ENCODE data around the gene WBP1. TPM values are rescaled to one million over a fixed set of nuclear protein-coding genes. Genes with fewer than 3 reads are reported as not detected.

Gene WBP1
- total and polyA plus RNA-seq, 4 donors = 39.5 to 65.0 (median 56.3) TPM

- DNase-seq (no peak), ATAC-seq (ENCODE audit: insufficient read depth, low FRiP score) (no peak)
- H3K27me3 ChIP-seq (ENCODE audit: control insufficient read depth in 3 of 3, insufficient read depth in 3 of 3, low read length in 2 of 3) = no peaks in the 10 kb centered on the region
- no peaks in the 10 kb centered on the region for H3K9me3 ChIP-seq (ENCODE audit: control insufficient read depth in 4 of 4, insufficient read depth in 3 of 4, low read length in 3 of 4)
- peaks cover 9 to 37% (median 15%) of the 10 kb centered on the region in 4 donors for H3K36me3 ChIP-seq (ENCODE audit: control insufficient read depth in 4 of 4, insufficient read depth in 4 of 4, low read length in 4 of 4)
- WGBS, 2 donors = 95 to 96% methylated on average over 2 of the region's 2 CpGs
- H3K4me3 ChIP-seq = no peak overlapping the region
- H3K4me1 ChIP-seq (ENCODE audit: control insufficient read depth in 5 of 5, insufficient read depth in 5 of 5, low read length in 5 of 5) = peaks cover 3 to 13% (median 6%) of the 10 kb centered on the region in 5 donors
- H3K9ac ChIP-seq (ENCODE audit: insufficient read depth in 1 of 2, low read length in 2 of 2) = no peak overlapping the region
- H3K27ac ChIP-seq (ENCODE audit: low read depth in 1 of 2, low read length in 1 of 2) = no peak overlapping the region
- TF ChIP-seq, protein P1, sequence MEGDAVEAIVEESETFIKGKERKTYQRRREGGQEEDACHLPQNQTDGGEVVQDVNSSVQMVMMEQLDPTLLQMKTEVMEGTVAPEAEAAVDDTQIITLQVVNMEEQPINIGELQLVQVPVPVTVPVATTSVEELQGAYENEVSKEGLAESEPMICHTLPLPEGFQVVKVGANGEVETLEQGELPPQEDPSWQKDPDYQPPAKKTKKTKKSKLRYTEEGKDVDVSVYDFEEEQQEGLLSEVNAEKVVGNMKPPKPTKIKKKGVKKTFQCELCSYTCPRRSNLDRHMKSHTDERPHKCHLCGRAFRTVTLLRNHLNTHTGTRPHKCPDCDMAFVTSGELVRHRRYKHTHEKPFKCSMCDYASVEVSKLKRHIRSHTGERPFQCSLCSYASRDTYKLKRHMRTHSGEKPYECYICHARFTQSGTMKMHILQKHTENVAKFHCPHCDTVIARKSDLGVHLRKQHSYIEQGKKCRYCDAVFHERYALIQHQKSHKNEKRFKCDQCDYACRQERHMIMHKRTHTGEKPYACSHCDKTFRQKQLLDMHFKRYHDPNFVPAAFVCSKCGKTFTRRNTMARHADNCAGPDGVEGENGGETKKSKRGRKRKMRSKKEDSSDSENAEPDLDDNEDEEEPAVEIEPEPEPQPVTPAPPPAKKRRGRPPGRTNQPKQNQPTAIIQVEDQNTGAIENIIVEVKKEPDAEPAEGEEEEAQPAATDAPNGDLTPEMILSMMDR (IDR thresholded peaks at IDR 0.05; ENCODE audit: control extremely low read depth, extremely low read depth) = no peak
Measured at GRCh38 chr2:74486141-74486540, 27.9 kb downstream of the WBP1 start.

GRCh38 chr2:74488643-74489481 lies 30.6 kb downstream of the WBP1 start:
- DNase-seq (no peak), ATAC-seq (ENCODE audit: insufficient read depth, low FRiP score) (no peak)
- Histone ChIP-seq H3K4me3 (no peak overlapping the region), H3K36me3 (ENCODE audit: control insufficient read depth in 4 of 4, insufficient read depth in 4 of 4, low read length in 4 of 4) (peaks cover 19 to 44% (median 41%) of the 10 kb centered on the region in 4 donors), H3K9me3 (ENCODE audit: control insufficient read depth in 4 of 4, insufficient read depth in 3 of 4, low read length in 3 of 4) (no peaks in the 10 kb centered on the region), H3K9ac (ENCODE audit: insufficient read depth in 1 of 2, low read length in 2 of 2) (no peak overlapping the region), H3K27me3 (ENCODE audit: control insufficient read depth in 3 of 3, insufficient read depth in 3 of 3, low read length in 2 of 3) (no peaks in the 10 kb centered on the region), H3K27ac (ENCODE audit: low read depth in 1 of 2, low read length in 1 of 2) (no peak overlapping the region), H3K4me1 (ENCODE audit: control insufficient read depth in 5 of 5, insufficient read depth in 5 of 5, low read length in 5 of 5) (no peaks in the 10 kb centered on the region)
- 96 to 97% methylated on average over 9 of the region's 9 CpGs for WGBS, 2 donors
- TF ChIP-seq, protein P1 (IDR thresholded peaks at IDR 0.05; ENCODE audit: control extremely low read depth, extremely low read depth) = no peak

- no peak for DNase-seq
- H3K27me3 ChIP-seq (ENCODE audit: control insufficient read depth in 3 of 3, insufficient read depth in 3 of 3, low read length in 2 of 3) = no peaks in the 10 kb centered on the region
- TF ChIP-seq, protein P1 (IDR thresholded peaks at IDR 0.05; ENCODE audit: control extremely low read depth, extremely low read depth) = no peak
Measured at GRCh38 chr2:74489906-74490305, 31.7 kb downstream of the WBP1 start.

More at GRCh38 chr2:74489906-74490305, 31.7 kb downstream of the WBP1 start:
- no peaks in the 10 kb centered on the region for H3K9me3 ChIP-seq (ENCODE audit: control insufficient read depth in 4 of 4, insufficient read depth in 3 of 4, low read length in 3 of 4)
- 94 to 98% methylated on average over 9 of the region's 9 CpGs for WGBS, 2 donors
- H3K4me3 ChIP-seq = no peak overlapping the region
- peaks cover 23 to 43% (median 42%) of the 10 kb centered on the region in 4 donors for H3K36me3 ChIP-seq (ENCODE audit: control insufficient read depth in 4 of 4, insufficient read depth in 4 of 4, low read length in 4 of 4)
- H3K27ac ChIP-seq (ENCODE audit: low read depth in 1 of 2, low read length in 1 of 2) = no peak overlapping the region
- ATAC-seq (ENCODE audit: insufficient read depth, low FRiP score) = no peak
- no peaks in the 10 kb centered on the region for H3K4me1 ChIP-seq (ENCODE audit: control insufficient read depth in 5 of 5, insufficient read depth in 5 of 5, low read length in 5 of 5)
- H3K9ac ChIP-seq (ENCODE audit: insufficient read depth in 1 of 2, low read length in 2 of 2) = no peak overlapping the region

Measured in lung (tissue), 12 donors.